Liver (tissue), 9 donors: Measurements from ENCODE around the gene MCM7. TPM values are rescaled to one million over a fixed set of nuclear protein-coding genes. Genes with fewer than 3 reads are reported as not detected.

Source experiments
- DNase-seq: peaks from one replicate; pipeline ENCODE4 v3.0.0-alpha.2; 2017; ENCODE audit warnings: low spot score
- H3K27ac ChIP-seq, 2 donors: one replicate each; pipeline ENCODE4 v1.7.0; 2013; ENCODE audit warnings: inconsistent platforms in 2 of 2, low read length in 2 of 2, control low read depth in 1 of 2, low read depth in 1 of 2, mild to moderate bottlenecking in 1 of 2
- H3K27me3 ChIP-seq, 4 donors: one replicate each; pipeline versions ENCODE4 v1.6.1 to v1.7.0; 2013; ENCODE audit warnings: low read length in 3 of 4, inconsistent platforms in 1 of 4, mild to moderate bottlenecking in 1 of 4, moderate library complexity in 1 of 4; ENCODE audit not compliant: control insufficient read depth in 4 of 4, insufficient read depth in 4 of 4
- H3K36me3 ChIP-seq, 4 donors: one replicate each; pipeline versions ENCODE4 v1.6.1 to v1.7.0; 2013; ENCODE audit warnings: low read length in 3 of 4, mild to moderate bottlenecking in 3 of 4, low read depth in 1 of 4, moderate library complexity in 1 of 4; ENCODE audit not compliant: control insufficient read depth in 4 of 4, insufficient read depth in 3 of 4
- H3K4me1 ChIP-seq, 4 donors: one replicate each; pipeline versions ENCODE4 v1.6.1 to v1.7.0; 2013; ENCODE audit warnings: low read length in 3 of 4, mild to moderate bottlenecking in 3 of 4, moderate library complexity in 1 of 4; ENCODE audit not compliant: control insufficient read depth in 4 of 4, insufficient read depth in 4 of 4
- H3K4me3 ChIP-seq, 3 donors: one replicate each; pipeline versions ENCODE4 v1.6.1 to v1.7.0; 2013; ENCODE audit warnings: low read length in 3 of 3, control low read depth in 1 of 3, low read depth in 1 of 3, mild to moderate bottlenecking in 1 of 3
- H3K9ac ChIP-seq, 2 donors: one replicate each; pipeline ENCODE4 v1.7.0; 2013; ENCODE audit warnings: low read length in 2 of 2, mild to moderate bottlenecking in 2 of 2, moderate library complexity in 2 of 2, control low read depth in 1 of 2, low read depth in 1 of 2
- H3K9me3 ChIP-seq, 4 donors: one replicate each; pipeline versions ENCODE4 v1.6.1 to v1.7.0; 2013; ENCODE audit warnings: low read length in 3 of 4; ENCODE audit not compliant: control insufficient read depth in 4 of 4
- CTCF ChIP-seq: fragments of 150-350 bp; IDR thresholded peaks from 2 replicates; pipeline ENCODE4 v1.5.1; 2017; ENCODE audit warnings: improper control_type of control experiment, low read depth, low read length; ENCODE audit not compliant: missing input control
- EGR1 ChIP-seq, 2 donors: IDR thresholded peaks; 2 replicates each; pipeline ENCODE4 v1.6.1; 2016 to 2018; ENCODE audit warnings: antibody characterized with exemption in 2 of 2, low read depth in 2 of 2
- FOXA1 ChIP-seq: IDR thresholded peaks from 2 replicates; pipeline ENCODE4 v1.6.1; 2016; ENCODE audit warnings: antibody characterized with exemption
- FOXA2 ChIP-seq: IDR thresholded peaks from 2 replicates; pipeline ENCODE4 v1.6.1; 2016; ENCODE audit warnings: antibody characterized with exemption
- GABPA ChIP-seq, 2 donors: IDR thresholded peaks in 1 of 2; conservative IDR thresholded peaks in 1 of 2; 2 replicates each; pipeline ENCODE4 v1.6.1; 2016; ENCODE audit warnings: antibody characterized with exemption in 2 of 2, mild to moderate bottlenecking in 1 of 2, moderate library complexity in 1 of 2
- HNF4A ChIP-seq, 2 donors: conservative IDR thresholded peaks; 2 replicates each; pipeline ENCODE4 v1.6.1; 2016; ENCODE audit warnings: antibody characterized with exemption in 2 of 2, mild to moderate bottlenecking in 2 of 2
- HNF4G ChIP-seq: IDR thresholded peaks from 2 replicates; pipeline ENCODE4 v1.6.1; 2016; ENCODE audit warnings: antibody characterized with exemption
- JUND ChIP-seq, 2 donors: IDR thresholded peaks; 2 replicates each; pipeline ENCODE4 v1.6.1; 2016; ENCODE audit warnings: antibody characterized with exemption in 2 of 2
- NR2F2 ChIP-seq: IDR thresholded peaks from 2 replicates; pipeline ENCODE4 v1.6.1; 2016; ENCODE audit warnings: antibody characterized with exemption
- RAD21 ChIP-seq, 2 donors: IDR thresholded peaks; 2 replicates each; pipeline ENCODE4 v1.6.1; 2016; ENCODE audit warnings: antibody characterized with exemption in 2 of 2, mild to moderate bottlenecking in 2 of 2
- REST ChIP-seq: IDR thresholded peaks from 2 replicates; pipeline ENCODE4 v1.6.1; 2016; ENCODE audit warnings: antibody characterized with exemption, mild to moderate bottlenecking
- RXRA ChIP-seq, 2 donors: IDR thresholded peaks; 2 replicates each; pipeline ENCODE4 v1.6.1; 2017 to 2018; ENCODE audit warnings: antibody characterized with exemption in 2 of 2, mild to moderate bottlenecking in 1 of 2
- SP1 ChIP-seq: IDR thresholded peaks from 2 replicates; pipeline ENCODE4 v1.6.1; 2018; ENCODE audit warnings: antibody characterized with exemption, mild to moderate bottlenecking
- TAF1 ChIP-seq: conservative IDR thresholded peaks from 2 replicates; pipeline ENCODE4 v1.6.1; 2016; ENCODE audit warnings: antibody characterized with exemption, mild to moderate bottlenecking
- YY1 ChIP-seq: IDR thresholded peaks from 2 replicates; pipeline ENCODE4 v1.6.1; 2016; ENCODE audit warnings: antibody characterized with exemption, mild to moderate bottlenecking
- ZBTB33 ChIP-seq: IDR thresholded peaks from 2 replicates; pipeline ENCODE4 v1.6.1; 2016; ENCODE audit warnings: antibody characterized with exemption
- WGBS: extraction: QIAGEN DNeasy Blood & Tissue Kit; methylation state at CpG from one replicate; pipeline ENCODE4 v1.1.7; 2013; 5-methylcytosine and 5-hydroxymethylcytosine counted together
- polyA plus RNA-seq, 2 donors: library from polyadenylated mRNA; stranded (reverse) in 1 of 2; unstranded in 1 of 2; fragments of 200-250 nt in 1 of 2; fragments of >200 nt in 1 of 2; fragmentation: Nextera tagmentation in 1 of 2; extraction: Ambion mirVana in 1 of 2; gene quantifications; one replicate each; pipeline versions ENCODE4 v1.2.1 to v1.2.3, GENCODE V29; 2013 to 2015
- total RNA-seq, 2 donors: library from RNA; depleted of rRNA; stranded (reverse); fragments of >200 nt; gene quantifications; one replicate each; pipeline ENCODE4 v1.2.3, GENCODE V29; 2014
- TF ChIP-seq, protein P1 (sequence below): IDR thresholded peaks from 2 replicates; pipeline ENCODE4 v1.6.1; 2016; ENCODE audit warnings: antibody characterized with exemption
- donor health status: healthy.
- donor health status: healthy.
- donor health status: healthy.
- donor health status: healthy.
- donor health status: healthy.

MCM7 gene
- total and polyA plus RNA-seq, 4 donors: 12.6 to 143 (median 17.6) TPM

DNA sequence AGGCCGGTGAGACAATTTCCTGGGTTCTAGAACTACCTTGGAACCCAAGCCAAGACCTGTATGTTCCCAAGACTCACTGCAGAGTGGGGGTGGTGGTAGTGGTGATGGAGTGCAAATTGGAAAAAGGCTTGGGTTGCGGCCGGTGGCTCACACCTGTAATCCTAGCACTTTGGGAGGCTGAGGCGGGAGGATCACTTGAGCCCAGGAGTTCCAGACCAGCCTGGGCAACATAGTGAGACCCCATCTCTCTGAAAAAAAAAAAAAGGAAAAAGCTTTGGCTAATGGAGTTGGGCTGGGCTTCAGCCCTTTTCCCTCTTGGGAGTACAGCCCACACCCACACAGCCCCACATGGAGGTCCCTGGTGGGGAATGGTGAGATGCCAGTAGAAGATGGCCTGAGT, 4.3 kb upstream of the MCM7 start:
- TF ChIP-seq SP1: no peak
- TF ChIP-seq JUND (IDR thresholded peaks at IDR 0.05): no peak
- TF ChIP-seq HNF4G: no peak
- TF ChIP-seq HNF4A (conservative IDR thresholded peaks at IDR 0.05): no peak
- TF ChIP-seq RAD21 (IDR thresholded peaks at IDR 0.05): no peak
- TF ChIP-seq FOXA1: no peak
- no peak for TF ChIP-seq GABPA (IDR thresholded peaks at IDR 0.05 in 1 of 2, conservative IDR thresholded peaks at IDR 0.05 in 1 of 2)
- TF ChIP-seq EGR1 (IDR thresholded peaks at IDR 0.05; ENCODE audit: low read depth in 2 of 2): no peak
- TF ChIP-seq REST: no peak
- no peak for TF ChIP-seq YY1
- no peak for TF ChIP-seq CTCF
- TF ChIP-seq ZBTB33: no peak
- no peak for TF ChIP-seq TAF1
- TF ChIP-seq NR2F2: no peak
- peaks cover 2 to 34% (median 18%) of the 10 kb centered on the region in 4 donors for H3K36me3 ChIP-seq
- 98% methylated on average over 4 of the region's 4 CpGs for WGBS

DNA sequence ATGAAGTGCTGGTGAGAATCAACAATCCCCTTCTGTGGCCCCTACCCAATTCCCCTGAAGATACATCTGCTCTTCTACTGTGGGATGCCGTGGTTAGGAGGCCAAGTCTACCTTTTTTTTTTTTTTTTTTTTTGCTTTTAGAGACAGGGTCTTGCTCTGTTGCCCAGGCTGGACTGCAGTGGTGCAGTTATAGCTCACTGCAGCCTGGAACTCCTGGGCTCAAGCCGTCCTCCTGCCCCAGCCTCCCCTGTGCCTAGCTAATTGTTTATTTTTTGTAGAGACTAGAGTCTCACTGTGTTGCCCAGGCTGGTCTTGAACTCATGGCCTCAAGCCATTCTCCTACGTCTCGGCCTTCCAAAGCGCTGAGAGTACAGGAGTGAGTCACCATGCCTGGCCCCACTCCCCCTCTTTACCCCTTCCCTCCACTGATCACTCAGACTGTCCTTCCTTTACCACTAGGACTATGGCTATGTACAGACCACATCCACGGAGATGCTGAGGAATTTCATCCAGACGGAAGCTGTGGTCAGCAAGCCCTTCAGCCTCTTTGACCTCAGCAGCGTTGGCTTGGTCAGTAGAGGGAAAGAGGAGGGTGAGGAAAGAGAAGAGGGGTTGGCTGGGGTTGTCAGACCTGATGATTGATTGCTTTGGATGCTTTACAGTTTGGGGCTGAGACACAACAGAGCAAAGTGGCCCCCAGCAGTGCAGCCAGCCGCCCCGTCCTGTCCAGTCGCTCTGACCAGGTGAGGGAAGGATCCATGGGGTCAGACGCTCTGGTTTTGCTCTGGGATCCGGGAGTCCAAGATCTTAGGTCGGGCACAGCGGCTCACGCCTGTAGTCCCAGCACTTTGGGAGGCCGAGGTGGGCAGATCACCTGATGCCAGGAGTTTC, 2.0 kb upstream of the MCM7 start:
- Histone ChIP-seq H3K27me3 (no peaks in the 10 kb centered on the region), H3K27ac (no peak overlapping the region), H3K9ac (no peak overlapping the region), H3K4me3 (no peak overlapping the region), H3K4me1 (peaks cover 0 to 20% (median 14%) of the 10 kb centered on the region in 4 donors), H3K36me3 (peaks cover 5 to 38% (median 17%) of the 10 kb centered on the region in 4 donors), H3K9me3 (no peaks in the 10 kb centered on the region)
- no peak for DNase-seq
- 93% methylated on average over 17 of the region's 17 CpGs for WGBS
- TF ChIP-seq REST (no peak), HNF4G (no peak), ZBTB33 (no peak), FOXA2 (no peak), RXRA (IDR thresholded peaks at IDR 0.05) (no peak), SP1 (no peak), JUND (IDR thresholded peaks at IDR 0.05) (no peak), NR2F2 (no peak), GABPA (IDR thresholded peaks at IDR 0.05 in 1 of 2, conservative IDR thresholded peaks at IDR 0.05 in 1 of 2) (no peak), RAD21 (IDR thresholded peaks at IDR 0.05) (no peak), TAF1 (no peak)
- TF ChIP-seq, protein P1, sequence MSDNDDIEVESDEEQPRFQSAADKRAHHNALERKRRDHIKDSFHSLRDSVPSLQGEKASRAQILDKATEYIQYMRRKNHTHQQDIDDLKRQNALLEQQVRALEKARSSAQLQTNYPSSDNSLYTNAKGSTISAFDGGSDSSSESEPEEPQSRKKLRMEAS: no peak

More for the DNA sequence above, 4.3 kb upstream of the MCM7 start:
- peaks cover 0 to 7% (median 2%) of the 10 kb centered on the region in 4 donors for H3K4me1 ChIP-seq
- no peaks in the 10 kb centered on the region for H3K27me3 ChIP-seq
- no peak for DNase-seq
- no peak overlapping the region for H3K27ac ChIP-seq
- H3K9me3 ChIP-seq: no peaks in the 10 kb centered on the region
- no peak overlapping the region for H3K9ac ChIP-seq
- no peak overlapping the region for H3K4me3 ChIP-seq
